Esophagus muscularis mucosa (tissue), 4 donors: ENCODE data around the gene ICE1. TPM values are rescaled to one million over a fixed set of nuclear protein-coding genes. Genes with fewer than 3 reads are reported as not detected.

Source experiments
- DNase-seq: peaks from one replicate; pipeline ENCODE4 v3.0.0-alpha.2; 2017; ENCODE audit errors: extremely low spot score
- H3K27ac ChIP-seq, 4 donors: fragments of 200-600 bp; sonication (generic); replicated peaks in 1 of 4; 1 replicate in 3 of 4; 2 replicates in 1 of 4; pipeline ENCODE4 v1.5.1; 2016 to 2019; ENCODE audit warnings: mild to moderate bottlenecking in 1 of 4
- H3K27me3 ChIP-seq, 4 donors: fragments of 200-600 bp; sonication (generic); one replicate each; pipeline versions ENCODE4 v1.5.1 to v1.6.0; 2016 to 2019
- H3K36me3 ChIP-seq, 4 donors: fragments of 200-600 bp; sonication (generic); one replicate each; pipeline ENCODE4 v1.5.1; 2016 to 2019
- H3K4me1 ChIP-seq, 4 donors: fragments of 200-600 bp; sonication (generic); one replicate each; pipeline ENCODE4 v1.5.1; 2016 to 2019
- H3K4me3 ChIP-seq, 4 donors: fragments of 200-600 bp; sonication (generic); 1 replicate in 2 of 4; 2 replicates in 2 of 4; pipeline ENCODE4 v1.5.1; 2016 to 2019; ENCODE audit warnings: mild to moderate bottlenecking in 4 of 4, moderate library complexity in 1 of 4
- H3K9me3 ChIP-seq, 4 donors: fragments of 200-600 bp; sonication (generic); 1 replicate in 3 of 4; 2 replicates in 1 of 4; pipeline ENCODE4 v1.5.1; 2016 to 2019
- EP300 ChIP-seq: sonication (generic); formaldehyde crosslinking; IDR thresholded peaks from one replicate; pipeline ENCODE4 v1.6.1; 2017; ENCODE audit warnings: antibody characterized with exemption
- POLR2A ChIP-seq: fragments of 450-650 bp; IDR thresholded peaks from one replicate; pipeline ENCODE4 v1.6.1; 2017; ENCODE audit warnings: antibody characterized with exemption, moderate library complexity, mild to moderate bottlenecking, low read depth
- POLR2AphosphoS5 ChIP-seq, 2 donors: sonication (generic); formaldehyde crosslinking; IDR thresholded peaks; one replicate each; pipeline ENCODE4 v1.6.1; 2017; ENCODE audit warnings: antibody characterized with exemption in 2 of 2
- WGBS: methylation state at CpG from one replicate; pipeline ENCODE4 v1.1.5; 2018; 5-methylcytosine and 5-hydroxymethylcytosine counted together
- intact Hi-C: fragments of 100-400 bp; cut with DNase I; formaldehyde crosslinking; loops from one replicate; pipeline ENCODE4 v1.15.1; 2023
- total RNA-seq, 4 donors: library from RNA; depleted of rRNA; stranded (reverse); fragments of >200 nt; gene quantifications; one replicate each; pipeline versions ENCODE4 v1.1.0 to v1.2.1, GENCODE V29; 2016
- TF ChIP-seq, protein P1 (sequence below), 3 experiments: fragments of 200-600 bp in 2 of 3; fragments of 450-650 bp in 1 of 3; sonication (generic) in 2 of 3; IDR thresholded peaks; one replicate each; pipeline ENCODE4 v1.5.1; 2017 to 2019; ENCODE audit warnings: antibody characterized with exemption in 3 of 3, mild to moderate bottlenecking in 2 of 3, moderate library complexity in 1 of 3

The ICE1 gene
- total RNA-seq, 4 donors from 2014 or later, result 27.6 to 31.6 (median 30.1) TPM

- intact Hi-C loops, result no loop called here
- DNase-seq, result no peak
- Histone ChIP-seq H3K27me3 (no peaks in the 10 kb centered on the region), H3K27ac (no peak overlapping the region), H3K9me3 (no peaks in the 10 kb centered on the region), H3K4me3 (no peak overlapping the region), H3K4me1 (no peaks in the 10 kb centered on the region), H3K36me3 (no peaks in the 10 kb centered on the region)
- WGBS, result 88% methylated on average over 3 of the region's 3 CpGs
- TF ChIP-seq POLR2AphosphoS5 (IDR thresholded peaks at IDR 0.05) (no peak), POLR2A (no peak), EP300 (no peak)
- TF ChIP-seq, protein P1, sequence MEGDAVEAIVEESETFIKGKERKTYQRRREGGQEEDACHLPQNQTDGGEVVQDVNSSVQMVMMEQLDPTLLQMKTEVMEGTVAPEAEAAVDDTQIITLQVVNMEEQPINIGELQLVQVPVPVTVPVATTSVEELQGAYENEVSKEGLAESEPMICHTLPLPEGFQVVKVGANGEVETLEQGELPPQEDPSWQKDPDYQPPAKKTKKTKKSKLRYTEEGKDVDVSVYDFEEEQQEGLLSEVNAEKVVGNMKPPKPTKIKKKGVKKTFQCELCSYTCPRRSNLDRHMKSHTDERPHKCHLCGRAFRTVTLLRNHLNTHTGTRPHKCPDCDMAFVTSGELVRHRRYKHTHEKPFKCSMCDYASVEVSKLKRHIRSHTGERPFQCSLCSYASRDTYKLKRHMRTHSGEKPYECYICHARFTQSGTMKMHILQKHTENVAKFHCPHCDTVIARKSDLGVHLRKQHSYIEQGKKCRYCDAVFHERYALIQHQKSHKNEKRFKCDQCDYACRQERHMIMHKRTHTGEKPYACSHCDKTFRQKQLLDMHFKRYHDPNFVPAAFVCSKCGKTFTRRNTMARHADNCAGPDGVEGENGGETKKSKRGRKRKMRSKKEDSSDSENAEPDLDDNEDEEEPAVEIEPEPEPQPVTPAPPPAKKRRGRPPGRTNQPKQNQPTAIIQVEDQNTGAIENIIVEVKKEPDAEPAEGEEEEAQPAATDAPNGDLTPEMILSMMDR (IDR thresholded peaks at IDR 0.05), result no peak
These were observed 117.1 kb downstream of the ICE1 start for GRCh38 chr5:5539590-5539989.
